H4 (cell line): ENCODE data around the gene MEI4. TPM values are rescaled to one million over a fixed set of nuclear protein-coding genes. Genes with fewer than 3 reads are reported as not detected.
"Not testable (repeated sequence)": the region's sequence is repeated elsewhere in the genome, so short reads cannot be mapped to it uniquely, and the experiment has no call there.

Experiments used
- DNase-seq: peaks from one replicate; pipeline ENCODE4 v3.0.0-alpha.2; 2015; ENCODE audit warnings: low spot score
- total RNA-seq: library from RNA; depleted of rRNA; stranded (reverse); fragments of >200 nt; shearing (Covaris generic); gene quantifications from 2 replicates; pipeline ENCODE4 v1.2.3, GENCODE V29; 2014

Gene MEI4
- total RNA-seq, 1 experiment from 2014 or later: 0.14 TPM

DNA sequence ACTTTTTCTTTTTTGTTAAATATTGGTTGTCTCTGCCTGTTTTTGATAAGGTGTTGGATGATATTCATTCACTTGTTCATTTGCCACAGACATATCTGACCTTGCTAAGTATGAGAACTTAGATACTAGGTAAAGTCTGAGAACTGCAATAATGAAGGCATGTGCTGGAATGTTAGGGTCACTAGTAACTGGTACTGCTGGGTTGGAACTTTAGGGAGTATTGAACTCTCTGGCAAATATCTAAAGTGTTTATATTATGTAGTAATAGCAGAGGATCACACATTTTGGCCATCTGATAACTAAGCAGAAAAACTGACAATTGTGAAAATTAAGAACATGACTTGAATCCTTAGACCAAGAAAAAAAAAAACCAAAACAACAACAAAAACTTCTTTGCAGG, 162.7 kb downstream of the MEI4 start:
- no peak for DNase-seq

DNA sequence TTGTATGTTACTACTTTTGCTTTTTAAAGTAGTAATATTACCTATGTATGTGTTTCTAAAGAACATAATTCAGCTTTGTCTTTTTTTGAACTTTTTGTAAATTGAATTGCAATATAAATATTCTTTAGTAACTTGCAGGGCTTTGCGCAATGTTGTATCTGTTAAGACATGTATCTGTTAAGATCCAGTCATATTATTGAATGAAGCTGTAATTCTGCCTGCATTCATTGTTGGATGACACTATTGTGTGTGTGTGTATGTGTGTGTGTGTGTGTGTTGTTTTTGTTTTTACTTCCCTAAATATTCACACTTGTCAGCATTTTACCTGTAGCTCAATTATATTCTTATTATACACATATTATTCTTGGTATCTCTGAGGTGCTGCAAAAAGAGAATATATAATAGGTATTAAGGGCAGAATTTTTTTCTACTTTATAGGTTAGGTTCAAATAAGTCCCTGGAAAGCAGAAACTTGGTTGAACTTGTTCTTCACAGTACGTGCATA, 164.0 kb downstream of the MEI4 start:
- no peak for DNase-seq

DNA sequence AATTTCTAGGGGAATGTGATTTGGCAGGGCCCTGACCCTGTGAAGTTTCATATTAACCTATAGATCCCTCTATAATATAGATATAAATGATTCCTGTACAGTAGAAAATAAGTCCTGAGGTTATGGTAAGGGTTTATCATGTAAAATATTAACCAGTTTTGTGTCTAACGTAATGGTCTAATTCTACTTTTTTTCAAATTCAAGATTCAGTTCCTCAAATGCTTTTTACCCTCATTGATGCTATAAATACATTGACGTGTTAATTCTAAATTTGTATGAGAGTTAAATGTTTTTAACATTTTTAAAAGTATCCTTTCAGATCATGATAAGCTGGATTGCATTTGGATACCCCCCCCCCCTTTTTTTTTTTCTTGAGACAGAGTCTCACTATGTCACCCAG, 169.4 kb downstream of the MEI4 start:
- DNase-seq: no peak

DNA sequence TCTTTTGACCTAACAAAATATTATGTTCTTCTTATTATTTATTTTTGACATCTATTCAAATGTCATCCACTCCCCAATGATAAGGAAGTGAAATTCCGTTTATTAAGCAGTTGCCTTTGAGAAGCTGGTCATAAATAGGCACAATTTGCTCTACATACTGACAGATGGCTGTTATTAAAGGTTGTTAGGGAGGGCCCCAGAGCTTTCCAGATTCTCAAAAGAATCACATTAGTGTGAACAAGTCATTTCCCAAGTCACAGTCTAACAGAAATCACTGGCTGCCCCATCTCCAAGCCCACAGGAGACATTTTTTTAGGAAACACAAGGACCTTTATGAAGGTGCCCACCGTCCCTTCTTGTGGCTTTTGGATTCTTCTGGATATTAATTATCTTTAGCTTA, 172.4 kb downstream of the MEI4 start:
- no peak for DNase-seq

DNA sequence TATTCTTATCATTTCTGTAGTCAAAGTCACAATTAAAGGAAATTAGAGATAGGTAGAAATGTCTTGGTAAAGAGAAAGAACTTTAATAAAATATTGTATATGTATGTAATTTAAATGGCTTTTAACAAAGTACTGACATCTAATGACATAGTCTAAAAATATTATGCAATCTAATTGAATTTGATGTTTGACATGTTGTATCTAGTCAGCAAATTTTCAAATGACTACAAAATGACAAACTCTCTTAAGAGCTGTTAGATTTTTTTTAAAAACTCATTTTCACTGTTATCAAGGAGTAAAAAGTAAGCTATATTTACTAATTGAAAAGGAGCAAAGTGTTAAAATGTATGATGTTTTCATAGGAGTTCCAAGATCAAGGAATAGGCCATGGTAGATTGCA, 176.9 kb downstream of the MEI4 start:
- DNase-seq: no peak

DNA sequence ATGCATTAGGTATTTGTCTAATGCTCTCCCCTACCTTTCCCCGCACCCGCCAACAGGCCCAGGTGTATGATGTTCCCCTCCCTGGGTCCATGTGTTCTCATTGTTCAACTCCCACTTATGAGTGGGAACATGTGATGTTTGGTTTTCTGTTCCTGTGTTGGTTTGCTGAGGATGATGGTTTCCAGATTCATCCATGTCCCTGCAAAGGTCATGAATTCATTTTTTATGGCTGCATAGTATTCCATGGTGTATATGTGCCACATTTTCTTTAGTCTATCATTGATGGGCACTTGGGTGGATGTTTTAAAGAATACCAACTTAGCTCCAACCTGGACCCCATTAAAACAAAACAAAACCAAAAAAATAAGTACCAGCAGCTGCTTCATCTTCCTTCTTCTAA, 180.9 kb downstream of the MEI4 start:
- DNase-seq: not testable (repeated sequence)

DNA sequence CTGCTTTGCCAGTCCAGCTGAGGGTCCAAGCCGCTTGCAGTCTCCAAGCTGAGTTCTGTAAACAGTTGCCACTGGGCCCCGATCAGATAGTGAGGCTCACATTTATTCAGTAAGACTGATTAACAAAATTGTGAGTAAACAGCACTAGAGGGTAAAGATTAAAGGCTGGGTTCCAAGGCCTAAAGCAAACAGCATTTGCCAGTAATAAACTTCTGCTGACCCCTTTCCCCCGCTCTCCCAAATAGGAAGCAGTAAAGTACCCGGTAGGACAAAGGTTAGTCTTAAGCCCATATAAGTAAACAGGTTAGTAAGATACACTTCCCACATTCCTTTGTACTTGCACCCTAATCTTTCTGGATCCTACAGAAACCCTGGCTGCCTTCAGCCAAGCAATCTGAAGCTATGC, 181.8 kb downstream of the MEI4 start:
- DNase-seq: no peak

DNA sequence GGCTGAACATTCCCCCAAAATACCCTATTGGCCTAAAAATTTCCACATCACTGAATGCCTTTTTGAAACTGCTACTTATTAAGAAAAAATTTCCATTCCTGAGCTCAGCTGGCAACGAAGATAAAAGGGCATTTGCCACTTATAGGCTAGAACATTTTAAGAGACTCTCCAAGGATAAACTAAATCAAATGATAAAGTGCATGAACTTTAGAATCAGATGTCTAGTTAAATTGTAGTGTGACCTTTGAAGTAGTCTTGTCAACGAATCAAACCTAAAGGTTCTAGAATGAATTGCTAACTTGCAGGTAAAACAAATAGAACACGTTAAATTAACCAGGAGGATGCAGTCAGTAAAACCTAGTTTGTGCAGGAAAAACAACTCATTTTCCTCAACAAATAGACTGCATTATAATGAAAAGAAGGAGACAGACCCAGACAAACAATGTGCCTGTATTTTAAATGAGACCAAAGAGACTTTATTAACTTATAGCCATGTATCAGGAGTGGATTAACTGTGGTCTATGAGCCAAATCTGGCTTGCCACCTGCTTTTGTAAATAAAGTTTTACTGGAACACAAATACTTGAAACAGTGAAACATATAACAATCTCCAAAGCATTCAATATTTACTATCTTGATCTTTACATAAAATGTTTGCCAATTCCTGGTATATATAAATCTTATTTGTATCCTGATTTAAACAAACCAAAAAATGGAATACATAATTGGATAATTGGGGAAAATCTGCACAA, 184.4 kb downstream of the MEI4 start:
- DNase-seq: no peak

DNA sequence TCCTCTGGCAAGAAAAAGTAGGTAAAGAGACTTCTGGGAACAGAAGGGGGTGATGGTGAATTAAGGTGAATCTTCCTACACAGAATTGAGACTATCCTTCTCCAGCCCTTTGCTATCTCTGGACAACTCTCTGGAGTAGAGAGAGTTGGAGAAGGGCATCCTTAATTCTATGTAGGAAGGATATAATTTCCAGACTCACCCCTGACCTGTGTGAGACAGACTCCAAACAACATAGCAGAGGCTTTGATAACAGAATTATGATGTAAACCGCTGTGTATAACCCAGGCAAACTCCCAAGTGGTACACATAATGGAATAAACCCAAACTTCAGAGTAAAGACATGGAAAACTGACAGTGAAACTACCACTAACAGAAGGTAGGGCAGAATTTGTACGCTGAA, 186.5 kb downstream of the MEI4 start:
- no peak for DNase-seq

DNA sequence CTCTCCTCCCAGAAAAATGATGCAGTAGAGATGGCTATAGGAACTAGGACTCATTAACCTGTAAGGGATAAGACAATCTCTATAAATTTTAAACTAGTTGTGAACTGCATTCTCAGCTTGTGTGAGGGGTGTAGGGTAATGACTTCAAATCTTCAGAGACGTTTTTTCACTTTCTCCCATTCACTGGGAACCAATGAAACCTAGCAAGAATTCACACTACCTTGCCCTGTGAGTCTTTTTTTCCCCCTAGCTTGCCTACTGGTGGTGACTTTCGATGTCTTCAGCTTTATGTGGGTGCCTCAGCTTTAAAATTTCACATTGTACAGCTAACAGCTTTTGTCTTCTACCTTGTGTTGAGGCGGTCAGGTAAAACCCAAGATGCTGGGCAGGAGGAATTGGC, 192.0 kb downstream of the MEI4 start:
- DNase-seq: no peak

DNA sequence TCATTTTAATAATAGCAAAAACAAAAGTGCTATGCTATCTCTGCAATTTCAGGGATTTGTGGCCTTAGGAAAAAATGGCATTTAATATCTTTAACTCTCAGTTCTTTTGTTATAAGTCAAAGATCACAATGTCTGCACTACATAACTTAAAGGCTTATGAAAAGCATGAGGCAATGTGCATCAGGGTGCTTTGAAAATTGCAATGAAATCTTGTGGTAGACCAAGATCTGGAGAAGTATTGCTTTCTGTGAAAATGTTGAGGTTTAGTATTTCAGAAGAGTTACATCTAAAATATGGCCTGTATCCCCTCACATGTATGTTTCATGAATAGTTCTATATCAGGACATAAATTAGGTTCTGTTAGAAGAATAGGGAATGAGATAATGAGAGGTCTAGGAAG, 200.6 kb downstream of the MEI4 start:
- DNase-seq: no peak

DNA sequence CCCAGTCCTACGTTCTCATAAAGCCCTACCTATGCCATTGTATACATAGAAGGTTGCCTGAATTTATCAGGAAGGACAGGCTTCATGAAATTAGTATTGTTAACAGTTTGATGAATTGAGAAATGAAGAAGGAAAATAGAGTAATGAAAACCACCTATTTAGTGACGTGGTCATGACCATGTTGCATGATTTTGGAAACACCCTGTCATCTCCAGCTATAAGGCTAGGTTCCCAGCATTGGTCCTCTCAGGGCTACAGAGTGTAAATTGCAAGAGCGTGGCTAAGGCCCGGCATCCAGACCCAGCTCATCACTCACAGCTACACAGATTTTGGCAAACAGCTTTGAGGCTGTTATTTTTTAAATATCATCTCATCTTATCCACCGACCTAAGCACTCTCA, 203.6 kb downstream of the MEI4 start:
- no peak for DNase-seq

DNA sequence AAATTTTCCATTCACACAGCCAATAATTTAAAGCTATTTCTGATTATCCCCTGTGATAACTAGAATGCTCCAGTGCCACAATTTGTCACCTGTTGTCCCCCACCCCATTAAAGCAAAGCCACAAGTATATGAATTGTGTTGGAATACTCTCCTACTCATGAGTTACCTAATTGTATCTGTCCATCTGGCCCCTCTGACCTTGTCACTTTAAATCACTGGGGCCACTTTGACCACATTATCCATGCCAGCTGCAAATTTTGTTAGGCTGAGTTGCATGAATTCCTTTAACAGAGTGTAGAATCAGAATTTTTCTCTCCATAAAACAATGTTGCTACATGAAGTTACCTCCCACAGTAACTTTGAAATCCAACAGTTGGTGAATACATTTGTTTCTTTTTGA, 204.6 kb downstream of the MEI4 start:
- DNase-seq: no peak

DNA sequence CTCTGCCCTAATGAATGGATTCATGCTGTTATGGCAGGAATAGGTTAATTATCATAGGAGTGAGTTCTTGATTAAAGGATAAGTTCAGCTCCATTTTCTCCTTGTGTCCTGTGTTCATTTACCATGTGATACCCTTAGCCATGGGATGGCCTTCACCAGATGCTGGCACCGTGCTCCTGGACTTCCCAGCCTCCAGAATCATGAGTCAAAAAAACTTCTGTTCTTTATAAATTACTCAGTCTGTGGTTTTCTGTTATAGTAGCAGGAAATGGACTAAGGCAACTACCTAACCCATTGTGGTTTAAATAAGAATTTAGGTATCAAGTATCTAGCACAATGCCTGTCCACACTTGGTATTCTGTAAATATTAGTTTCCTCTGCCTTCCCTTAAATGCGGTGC, 223.5 kb downstream of the MEI4 start:
- no peak for DNase-seq

DNA sequence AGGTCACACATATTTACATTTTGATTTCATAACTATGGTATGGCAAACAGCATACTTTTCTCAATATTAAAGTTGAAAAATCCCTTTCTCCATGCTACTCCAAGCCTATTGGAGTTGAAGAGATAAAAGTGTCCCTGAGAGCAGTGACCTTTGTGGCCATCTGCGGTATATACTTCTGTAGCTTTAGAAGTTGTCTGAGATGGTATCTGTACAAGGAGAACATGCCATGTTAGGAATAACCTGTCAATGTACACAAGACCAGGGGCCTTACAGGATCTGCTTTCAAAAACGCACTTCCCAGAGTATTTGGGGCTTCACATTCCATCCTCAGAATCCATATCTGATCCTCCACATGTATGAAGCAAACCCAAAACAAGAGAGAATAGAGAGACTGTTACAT, 226.7 kb downstream of the MEI4 start:
- no peak for DNase-seq

DNA sequence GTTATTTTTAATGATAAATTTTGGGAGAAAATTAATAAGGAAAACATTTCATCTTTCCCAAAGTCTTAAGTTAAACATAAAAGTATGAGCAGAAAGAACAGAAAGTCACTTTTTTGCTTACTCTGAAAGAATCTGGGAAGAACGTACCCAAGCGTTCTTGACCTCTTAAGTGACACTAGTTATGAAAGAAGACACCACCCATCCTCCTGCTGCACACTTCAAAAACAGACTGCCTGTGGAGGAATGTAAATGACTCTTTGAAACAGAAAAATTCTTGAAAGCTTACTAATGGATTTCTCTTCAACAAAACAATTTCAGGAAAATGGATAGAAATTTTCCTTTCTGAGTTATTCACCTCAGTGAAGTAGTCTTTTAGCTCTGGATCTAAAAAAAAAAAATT, 227.7 kb downstream of the MEI4 start:
- no peak for DNase-seq

DNA sequence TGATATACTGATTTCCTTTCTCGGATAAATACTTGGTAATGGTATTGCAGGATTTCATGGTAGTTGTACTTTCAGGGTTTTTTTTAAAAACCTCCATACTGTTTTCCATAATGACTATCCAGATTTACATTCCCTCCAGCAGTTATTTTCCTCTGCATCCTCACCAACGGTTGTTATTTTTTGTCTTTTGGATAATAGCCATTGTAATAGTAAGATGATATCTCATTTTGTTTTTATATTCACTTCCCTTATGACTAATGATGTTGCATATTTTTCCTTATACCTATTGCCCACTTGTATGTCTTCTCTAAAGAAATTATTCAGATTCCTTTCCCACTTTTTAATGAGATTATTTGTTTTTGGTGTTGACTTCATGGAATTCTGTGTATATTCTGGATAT, 231.0 kb downstream of the MEI4 start:
- no peak for DNase-seq

DNA sequence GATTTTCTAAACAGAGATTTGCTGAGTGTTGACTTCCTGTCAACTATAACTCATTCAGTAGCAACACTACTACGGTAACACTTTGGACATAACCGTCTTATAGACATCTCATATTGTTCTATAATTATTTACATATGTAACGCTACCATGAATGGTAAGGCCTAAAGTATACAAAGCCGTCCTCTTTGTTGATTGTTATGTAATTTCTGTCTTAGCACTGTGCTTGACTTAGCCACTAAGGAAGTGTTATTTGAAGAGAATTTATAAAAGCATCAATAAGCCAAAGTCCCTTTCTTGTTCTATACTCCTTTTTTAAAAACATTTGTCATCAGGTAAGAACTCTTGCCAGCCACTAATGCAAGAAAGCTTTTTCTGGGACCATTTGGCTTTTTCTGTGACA, 240.6 kb downstream of the MEI4 start:
- no peak for DNase-seq

DNA sequence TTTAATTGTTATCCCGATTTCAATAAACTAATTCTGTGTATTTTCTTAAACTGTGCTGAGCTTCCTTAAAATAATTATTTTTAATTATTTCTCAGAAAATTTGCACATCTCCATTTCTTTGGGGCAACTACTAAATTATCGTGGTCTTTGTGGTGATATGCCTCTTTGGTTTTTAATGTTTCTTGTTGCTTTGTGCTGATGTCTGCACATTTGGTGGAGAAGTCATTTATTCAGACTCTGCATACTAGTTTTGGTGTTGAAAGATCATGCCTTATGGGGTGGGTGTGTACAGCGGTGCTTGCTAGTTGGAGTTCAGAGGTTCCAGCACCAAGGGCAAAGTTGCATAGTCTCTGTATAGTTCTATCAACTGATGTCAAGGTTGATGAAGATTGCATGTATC, 253.2 kb downstream of the MEI4 start:
- no peak for DNase-seq

DNA sequence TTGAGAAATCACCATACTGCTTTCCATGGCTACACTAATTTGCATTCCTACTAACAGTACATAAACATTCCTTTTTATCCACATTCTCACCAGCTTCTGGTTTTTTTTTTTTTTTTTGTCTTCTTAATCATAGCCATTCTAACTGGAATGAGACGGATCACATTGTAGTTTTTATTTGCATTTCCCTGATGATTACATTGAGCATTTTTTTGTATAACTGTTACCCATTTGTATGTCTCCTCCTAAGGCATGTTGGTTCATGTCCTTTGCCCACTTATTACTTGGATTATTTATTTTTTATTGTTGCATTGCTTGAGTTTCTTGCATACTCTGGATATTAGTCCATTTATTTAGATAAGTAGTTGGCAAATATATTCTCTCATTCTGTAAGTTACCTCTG, 258.0 kb downstream of the MEI4 start:
- DNase-seq: no peak

DNA sequence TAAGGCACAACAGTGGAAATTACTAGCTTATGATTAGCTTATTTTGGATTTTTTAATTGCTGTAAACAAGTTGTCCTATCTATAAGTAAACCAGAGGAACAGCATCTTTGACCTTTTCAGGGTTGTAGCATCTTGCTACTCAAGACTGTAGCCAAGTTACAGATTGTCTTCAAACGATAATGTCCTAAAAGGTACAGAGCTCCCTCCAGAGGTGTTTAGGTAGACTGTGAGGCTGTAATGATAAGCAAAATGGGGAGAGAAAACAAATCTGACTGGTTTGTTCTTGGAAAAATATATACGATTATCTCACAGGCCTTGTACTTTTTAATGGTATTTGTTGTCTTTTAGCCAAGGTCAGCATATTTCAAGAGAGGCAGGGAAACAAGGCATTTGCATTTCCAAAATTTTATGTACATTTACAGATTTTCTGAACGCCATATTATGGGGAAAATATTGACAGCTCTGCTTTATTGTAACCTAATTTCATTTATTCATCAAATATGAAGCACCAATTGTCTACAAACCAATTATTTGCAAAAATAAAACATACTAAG, 273.4 kb downstream of the MEI4 start:
- DNase-seq: no peak

DNA sequence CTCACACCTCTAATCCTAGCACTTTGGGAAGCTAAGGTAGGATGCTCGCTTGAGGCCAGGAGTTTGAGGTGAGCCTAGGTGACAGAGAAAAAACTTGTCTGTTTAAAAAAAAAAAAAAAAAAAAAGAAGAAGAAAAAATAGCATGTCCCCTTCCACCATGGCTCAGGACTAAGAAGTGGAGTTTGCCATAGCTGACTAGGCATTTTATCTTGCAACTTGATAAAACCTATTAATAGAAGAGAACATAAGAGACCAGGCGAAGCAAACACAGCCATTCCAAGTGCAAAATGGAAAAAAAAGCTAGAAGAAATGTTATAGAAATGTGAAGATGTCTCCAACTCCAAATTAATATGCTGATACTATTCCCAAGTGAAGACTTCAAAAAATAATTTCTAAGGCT, 277.5 kb downstream of the MEI4 start:
- DNase-seq: no peak

DNA sequence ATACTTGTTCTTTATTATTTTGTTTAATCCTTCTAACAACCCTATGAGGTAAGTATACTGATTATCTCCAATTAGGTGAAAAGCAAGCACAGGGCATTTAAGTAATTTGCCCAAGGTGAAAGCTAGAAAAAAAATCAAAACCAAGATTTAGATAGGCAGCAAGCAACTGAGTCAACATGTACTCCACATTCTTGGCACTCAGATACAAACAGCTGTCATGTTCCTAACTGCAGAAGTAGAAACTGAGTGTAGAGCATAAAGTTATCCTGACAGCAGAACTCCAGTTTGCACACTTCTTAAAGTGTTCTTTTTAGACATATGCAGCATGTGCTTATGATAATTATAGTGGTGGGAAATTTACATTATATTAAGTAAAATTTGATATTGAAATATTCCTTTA, 278.1 kb downstream of the MEI4 start:
- no peak for DNase-seq

DNA sequence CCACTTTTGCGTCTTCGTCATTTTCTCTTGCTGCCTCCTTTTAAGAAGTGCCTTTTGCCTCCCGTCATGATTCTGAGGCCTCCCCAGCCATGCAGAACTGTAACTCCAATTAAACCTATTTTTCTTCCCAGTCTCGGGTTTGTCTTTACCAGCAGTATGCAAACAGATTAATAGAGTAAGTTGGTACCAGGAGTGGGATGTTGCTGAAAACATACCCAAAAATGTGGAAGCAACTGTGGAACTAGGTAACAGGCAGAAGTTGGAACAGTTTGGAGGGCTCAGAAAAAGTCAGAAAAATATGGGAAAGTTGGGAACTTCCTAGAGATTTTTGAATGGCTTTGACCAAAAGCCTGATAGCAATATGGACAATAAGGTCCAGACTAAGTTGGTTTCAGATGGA, 309.2 kb downstream of the MEI4 start:
- no peak for DNase-seq
